Measurements from ENCODE around the gene MDM2. TPM values are rescaled to one million over a fixed set of nuclear protein-coding genes. Genes with fewer than 3 reads are reported as not detected.
"Not testable (repeated sequence)": the region's sequence is repeated elsewhere in the genome, so short reads cannot be mapped to it uniquely, and the experiment has no call there.

The MDM2 gene
- total and polyA plus RNA-seq, 10 of the 15 experiments (the other 5 are each of a cell fraction or from before 2014, with no cell fraction given): 48.2 to 174 (median 85.0) TPM

DNA sequence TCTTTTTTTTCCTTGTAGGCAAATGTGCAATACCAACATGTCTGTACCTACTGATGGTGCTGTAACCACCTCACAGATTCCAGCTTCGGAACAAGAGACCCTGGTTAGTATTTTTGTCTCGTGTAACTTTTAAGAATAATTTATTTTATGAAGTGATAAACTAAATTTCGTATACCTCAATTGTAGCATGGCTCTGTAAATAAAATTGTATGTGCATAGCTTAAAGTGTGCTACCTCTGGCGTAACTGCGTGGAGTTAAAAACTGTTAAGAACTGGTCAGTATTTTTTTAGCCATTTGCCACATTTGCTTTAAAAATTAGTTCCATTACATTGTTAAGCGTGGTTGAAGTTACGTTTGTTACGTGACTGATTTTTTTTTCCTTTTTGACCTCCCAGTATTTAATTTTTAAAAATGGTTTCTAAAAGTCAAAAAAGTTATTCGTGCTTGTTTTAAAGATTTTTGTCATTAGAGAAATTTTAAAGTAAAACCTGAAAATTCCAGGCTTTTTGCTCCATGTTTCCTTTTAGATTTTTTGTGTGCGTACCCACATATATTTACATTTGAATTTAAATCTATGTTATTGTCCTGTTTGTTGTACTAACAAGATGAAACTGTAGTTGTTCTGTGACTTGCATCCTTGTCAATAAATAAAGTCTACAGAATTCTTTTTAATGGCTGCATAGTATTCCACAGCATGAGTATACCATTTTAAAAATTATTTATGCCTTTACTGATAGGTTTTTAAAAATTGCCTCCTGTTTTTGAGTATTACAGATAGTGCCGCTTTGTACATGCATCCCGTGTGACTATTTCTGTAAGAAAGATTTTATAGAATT is 1.4 kb downstream of the MDM2 start (continued):
- TF ChIP-seq, protein P1, sequence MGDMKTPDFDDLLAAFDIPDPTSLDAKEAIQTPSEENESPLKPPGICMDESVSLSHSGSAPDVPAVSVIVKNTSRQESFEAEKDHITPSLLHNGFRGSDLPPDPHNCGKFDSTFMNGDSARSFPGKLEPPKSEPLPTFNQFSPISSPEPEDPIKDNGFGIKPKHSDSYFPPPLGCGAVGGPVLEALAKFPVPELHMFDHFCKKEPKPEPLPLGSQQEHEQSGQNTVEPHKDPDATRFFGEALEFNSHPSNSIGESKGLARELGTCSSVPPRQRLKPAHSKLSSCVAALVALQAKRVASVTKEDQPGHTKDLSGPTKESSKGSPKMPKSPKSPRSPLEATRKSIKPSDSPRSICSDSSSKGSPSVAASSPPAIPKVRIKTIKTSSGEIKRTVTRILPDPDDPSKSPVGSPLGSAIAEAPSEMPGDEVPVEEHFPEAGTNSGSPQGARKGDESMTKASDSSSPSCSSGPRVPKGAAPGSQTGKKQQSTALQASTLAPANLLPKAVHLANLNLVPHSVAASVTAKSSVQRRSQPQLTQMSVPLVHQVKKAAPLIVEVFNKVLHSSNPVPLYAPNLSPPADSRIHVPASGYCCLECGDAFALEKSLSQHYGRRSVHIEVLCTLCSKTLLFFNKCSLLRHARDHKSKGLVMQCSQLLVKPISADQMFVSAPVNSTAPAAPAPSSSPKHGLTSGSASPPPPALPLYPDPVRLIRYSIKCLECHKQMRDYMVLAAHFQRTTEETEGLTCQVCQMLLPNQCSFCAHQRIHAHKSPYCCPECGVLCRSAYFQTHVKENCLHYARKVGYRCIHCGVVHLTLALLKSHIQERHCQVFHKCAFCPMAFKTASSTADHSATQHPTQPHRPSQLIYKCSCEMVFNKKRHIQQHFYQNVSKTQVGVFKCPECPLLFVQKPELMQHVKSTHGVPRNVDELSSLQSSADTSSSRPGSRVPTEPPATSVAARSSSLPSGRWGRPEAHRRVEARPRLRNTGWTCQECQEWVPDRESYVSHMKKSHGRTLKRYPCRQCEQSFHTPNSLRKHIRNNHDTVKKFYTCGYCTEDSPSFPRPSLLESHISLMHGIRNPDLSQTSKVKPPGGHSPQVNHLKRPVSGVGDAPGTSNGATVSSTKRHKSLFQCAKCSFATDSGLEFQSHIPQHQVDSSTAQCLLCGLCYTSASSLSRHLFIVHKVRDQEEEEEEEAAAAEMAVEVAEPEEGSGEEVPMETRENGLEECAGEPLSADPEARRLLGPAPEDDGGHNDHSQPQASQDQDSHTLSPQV (IDR thresholded peaks at IDR 0.05): no peak
- no peak for TF ChIP-seq SP1 (IDR thresholded peaks at IDR 0.05; ENCODE audit: low read depth, low read length)
- no peak for TF ChIP-seq TCF7 (IDR thresholded peaks at IDR 0.05; ENCODE audit: borderline replicate concordance)

DNA sequence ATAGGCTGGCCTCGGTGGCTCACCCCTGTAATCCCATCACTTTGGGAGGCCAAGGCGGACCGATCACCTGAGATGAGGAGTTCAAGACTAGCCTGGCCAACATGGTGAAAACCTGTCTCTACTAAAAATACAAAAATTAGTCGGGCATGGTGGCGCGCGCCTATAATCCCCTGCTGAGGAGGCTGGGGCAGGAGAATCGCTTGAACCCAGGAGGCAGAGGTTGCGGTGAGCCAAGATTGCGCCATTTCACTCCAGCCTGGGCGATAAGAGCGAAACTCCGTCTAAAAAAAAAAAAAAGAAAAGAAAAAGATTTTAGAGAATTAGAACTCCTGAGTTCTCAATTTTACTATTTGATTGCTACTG is 2.0 kb downstream of the MDM2 start:
- BruUV-seq (replicated peaks); SMC1A ChIA-PET (ENCODE audit: uncharacterized antibody, unreplicated experiment); H2AFZ ChIP-seq (ENCODE audit: control insufficient read depth, low read depth, low read length); DNase-seq (ENCODE audit: low read depth, low spot score); H3K9me3 ChIP-seq (replicated peaks; ENCODE audit: control insufficient read depth, insufficient read depth, low read length); in situ Hi-C loops (cut with MboI); intact Hi-C loops (cut with micrococcal nuclease; ENCODE audit: unreplicated experiment); RAD21 ChIA-PET (ENCODE audit: unreplicated experiment); ATAC-seq; POLR2A ChIA-PET; H4K20me1 ChIP-seq (ENCODE audit: control insufficient read depth, insufficient read depth); FAIRE-seq; CTCF ChIA-PET; H3K4me1 ChIP-seq (ENCODE audit: control insufficient read depth, insufficient read depth, low read length); H3K9ac ChIP-seq (ENCODE audit: control insufficient read depth, insufficient read depth, low read length); H3K27me3 ChIP-seq (replicated peaks in 1 of 2; ENCODE audit: control insufficient read depth in 2 of 2, insufficient read depth in 2 of 2, low read length in 1 of 2): not testable (repeated sequence)
- Histone ChIP-seq H3K79me2 (ENCODE audit: control insufficient read depth, insufficient read depth, low read length) (peaks cover 67% of the 10 kb centered on the region), H3K4me3 (peak overlapping the region; percentile 83), H3K27ac (ENCODE audit: control insufficient read depth, insufficient read depth) (peak overlapping the region; percentile 100; the same call in 1 of the 2 replicates), H3K36me3 (ENCODE audit: control insufficient read depth in 2 of 2, insufficient read depth in 2 of 2, low read length in 1 of 2) (peaks cover 0 to 24% of the 10 kb centered on the region in 2 experiments; a peak in 3 of 4 replicates), H3K4me2 (ENCODE audit: control insufficient read depth, insufficient read depth) (0 out of 2 replicates have a peak overlapping the region, but pooled peaks have one; percentile 41)
- 95% methylated on average over 11 of the region's 13 CpGs for WGBS (ENCODE audit: insufficient coverage, insufficient replicate concordance, low lambda C conversion rate, missing lambda C conversion rate)
- TF ChIP-seq, protein P2, sequence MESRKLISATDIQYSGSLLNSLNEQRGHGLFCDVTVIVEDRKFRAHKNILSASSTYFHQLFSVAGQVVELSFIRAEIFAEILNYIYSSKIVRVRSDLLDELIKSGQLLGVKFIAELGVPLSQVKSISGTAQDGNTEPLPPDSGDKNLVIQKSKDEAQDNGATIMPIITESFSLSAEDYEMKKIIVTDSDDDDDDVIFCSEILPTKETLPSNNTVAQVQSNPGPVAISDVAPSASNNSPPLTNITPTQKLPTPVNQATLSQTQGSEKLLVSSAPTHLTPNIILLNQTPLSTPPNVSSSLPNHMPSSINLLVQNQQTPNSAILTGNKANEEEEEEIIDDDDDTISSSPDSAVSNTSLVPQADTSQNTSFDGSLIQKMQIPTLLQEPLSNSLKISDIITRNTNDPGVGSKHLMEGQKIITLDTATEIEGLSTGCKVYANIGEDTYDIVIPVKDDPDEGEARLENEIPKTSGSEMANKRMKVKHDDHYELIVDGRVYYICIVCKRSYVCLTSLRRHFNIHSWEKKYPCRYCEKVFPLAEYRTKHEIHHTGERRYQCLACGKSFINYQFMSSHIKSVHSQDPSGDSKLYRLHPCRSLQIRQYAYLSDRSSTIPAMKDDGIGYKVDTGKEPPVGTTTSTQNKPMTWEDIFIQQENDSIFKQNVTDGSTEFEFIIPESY (IDR thresholded peaks at IDR 0.05): peak; percentile 68; the same call in 1 of the 2 replicates
- TF ChIP-seq, protein P3, sequence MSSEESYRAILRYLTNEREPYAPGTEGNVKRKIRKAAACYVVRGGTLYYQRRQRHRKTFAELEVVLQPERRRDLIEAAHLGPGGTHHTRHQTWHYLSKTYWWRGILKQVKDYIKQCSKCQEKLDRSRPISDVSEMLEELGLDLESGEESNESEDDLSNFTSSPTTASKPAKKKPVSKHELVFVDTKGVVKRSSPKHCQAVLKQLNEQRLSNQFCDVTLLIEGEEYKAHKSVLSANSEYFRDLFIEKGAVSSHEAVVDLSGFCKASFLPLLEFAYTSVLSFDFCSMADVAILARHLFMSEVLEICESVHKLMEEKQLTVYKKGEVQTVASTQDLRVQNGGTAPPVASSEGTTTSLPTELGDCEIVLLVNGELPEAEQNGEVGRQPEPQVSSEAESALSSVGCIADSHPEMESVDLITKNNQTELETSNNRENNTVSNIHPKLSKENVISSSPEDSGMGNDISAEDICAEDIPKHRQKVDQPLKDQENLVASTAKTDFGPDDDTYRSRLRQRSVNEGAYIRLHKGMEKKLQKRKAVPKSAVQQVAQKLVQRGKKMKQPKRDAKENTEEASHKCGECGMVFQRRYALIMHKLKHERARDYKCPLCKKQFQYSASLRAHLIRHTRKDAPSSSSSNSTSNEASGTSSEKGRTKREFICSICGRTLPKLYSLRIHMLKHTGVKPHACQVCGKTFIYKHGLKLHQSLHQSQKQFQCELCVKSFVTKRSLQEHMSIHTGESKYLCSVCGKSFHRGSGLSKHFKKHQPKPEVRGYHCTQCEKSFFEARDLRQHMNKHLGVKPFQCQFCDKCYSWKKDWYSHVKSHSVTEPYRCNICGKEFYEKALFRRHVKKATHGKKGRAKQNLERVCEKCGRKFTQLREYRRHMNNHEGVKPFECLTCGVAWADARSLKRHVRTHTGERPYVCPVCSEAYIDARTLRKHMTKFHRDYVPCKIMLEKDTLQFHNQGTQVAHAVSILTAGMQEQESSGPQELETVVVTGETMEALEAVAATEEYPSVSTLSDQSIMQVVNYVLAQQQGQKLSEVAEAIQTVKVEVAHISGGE (CRISPR knock-in tag; IDR thresholded peaks at IDR 0.05): 0 out of 2 replicates have a peak, but pooled peaks have one; percentile 27
- TF ChIP-seq, protein P4, sequence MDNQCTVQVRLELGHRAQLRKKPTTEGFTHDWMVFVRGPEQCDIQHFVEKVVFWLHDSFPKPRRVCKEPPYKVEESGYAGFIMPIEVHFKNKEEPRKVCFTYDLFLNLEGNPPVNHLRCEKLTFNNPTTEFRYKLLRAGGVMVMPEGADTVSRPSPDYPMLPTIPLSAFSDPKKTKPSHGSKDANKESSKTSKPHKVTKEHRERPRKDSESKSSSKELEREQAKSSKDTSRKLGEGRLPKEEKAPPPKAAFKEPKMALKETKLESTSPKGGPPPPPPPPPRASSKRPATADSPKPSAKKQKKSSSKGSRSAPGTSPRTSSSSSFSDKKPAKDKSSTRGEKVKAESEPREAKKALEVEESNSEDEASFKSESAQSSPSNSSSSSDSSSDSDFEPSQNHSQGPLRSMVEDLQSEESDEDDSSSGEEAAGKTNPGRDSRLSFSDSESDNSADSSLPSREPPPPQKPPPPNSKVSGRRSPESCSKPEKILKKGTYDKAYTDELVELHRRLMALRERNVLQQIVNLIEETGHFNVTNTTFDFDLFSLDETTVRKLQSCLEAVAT (IDR thresholded peaks at IDR 0.05): peak; percentile 82

Data from GM12878 (cell line).